Gastrocnemius medialis (tissue), 4 donors: ENCODE data around the gene AHRR. TPM values are rescaled to one million over a fixed set of nuclear protein-coding genes. Genes with fewer than 3 reads are reported as not detected.
A peak's percentile ranks its signal among the peaks of the same experiment; 100 is the strongest.

Experiments used
- ATAC-seq, 2 donors: fragments of 150-250 bp; one replicate each; pipeline ENCODE4 v1.9.1; 2016
- DNase-seq, 2 donors: peaks; one replicate each; pipeline ENCODE4 v3.0.0-alpha.2; 2019
- H3K27ac ChIP-seq, 4 donors: fragments of 200-600 bp; sonication (generic); 1 replicate in 1 of 4; 2 replicates in 3 of 4; pipeline ENCODE4 v1.5.1; 2016 to 2018; ENCODE audit warnings: mild to moderate bottlenecking in 2 of 4, moderate library complexity in 1 of 4
- H3K27me3 ChIP-seq, 3 donors: fragments of 200-600 bp; sonication (generic) in 2 of 3; 1 replicate in 1 of 3; 2 replicates in 2 of 3; pipeline versions ENCODE4 v1.5.1 to v1.6.0; 2016 to 2019; ENCODE audit warnings: mild to moderate bottlenecking in 1 of 3, moderate library complexity in 1 of 3
- H3K36me3 ChIP-seq, 2 donors: fragments of 200-600 bp; sonication (generic) in 1 of 2; one replicate each; pipeline ENCODE4 v1.5.1; 2017 to 2018
- H3K4me1 ChIP-seq, 2 donors: fragments of 200-600 bp; sonication (generic) in 1 of 2; one replicate each; pipeline ENCODE4 v1.5.1; 2016 to 2017; ENCODE audit warnings: mild to moderate bottlenecking in 2 of 2
- H3K4me3 ChIP-seq, 4 donors: fragments of 200-600 bp; sonication (generic) in 3 of 4; 1 replicate in 1 of 4; 2 replicates in 3 of 4; pipeline ENCODE4 v1.5.1; 2016 to 2019; ENCODE audit warnings: mild to moderate bottlenecking in 2 of 4
- H3K9me3 ChIP-seq, 3 donors: fragments of 200-600 bp; sonication (generic) in 2 of 3; 1 replicate in 1 of 3; 2 replicates in 2 of 3; pipeline ENCODE4 v1.5.1; 2016 to 2019
- CTCF ChIP-seq, 5 experiments: fragments of 450-650 bp in 3 of 5; fragments of 200-600 bp in 2 of 5; sonication (generic) in 2 of 5; IDR thresholded peaks in 4 of 5; conservative IDR thresholded peaks in 1 of 5; 1 replicate in 4 of 5; 2 replicates in 1 of 5; pipeline ENCODE4 v1.5.1; 2016 to 2019; ENCODE audit warnings: antibody characterized with exemption in 5 of 5, mild to moderate bottlenecking in 3 of 5, moderate library complexity in 3 of 5
- POLR2A ChIP-seq, 2 donors: fragments of 450-650 bp; IDR thresholded peaks; one replicate each; pipeline ENCODE4 v1.6.1; 2017; ENCODE audit warnings: antibody characterized with exemption in 2 of 2, mild to moderate bottlenecking in 2 of 2, moderate library complexity in 2 of 2
- in situ Hi-C, 4 donors: fragments of 200-750 bp; cut with MboI; loops; one replicate each; pipeline versions ENCODE4 v1.15.0 to v1.8.0; 2017; ENCODE audit warnings: low sequenced_read_pairs in 4 of 4
- intact Hi-C: fragments of 100-400 bp; cut with DNase I; formaldehyde crosslinking; loops from one replicate; pipeline ENCODE4 v1.15.1; 2023; ENCODE audit warnings: low total_unique reads
- total RNA-seq, 4 donors: library from RNA; depleted of rRNA; stranded (reverse); fragments of >200 nt; gene quantifications; one replicate each; pipeline versions ENCODE4 v1.1.0 to v1.2.3, GENCODE V29; 2016

The AHRR gene
- total RNA-seq, 4 donors from 2014 or later = 0.05 to 1.3 (median 0.18) TPM; not detected in 1

DNA sequence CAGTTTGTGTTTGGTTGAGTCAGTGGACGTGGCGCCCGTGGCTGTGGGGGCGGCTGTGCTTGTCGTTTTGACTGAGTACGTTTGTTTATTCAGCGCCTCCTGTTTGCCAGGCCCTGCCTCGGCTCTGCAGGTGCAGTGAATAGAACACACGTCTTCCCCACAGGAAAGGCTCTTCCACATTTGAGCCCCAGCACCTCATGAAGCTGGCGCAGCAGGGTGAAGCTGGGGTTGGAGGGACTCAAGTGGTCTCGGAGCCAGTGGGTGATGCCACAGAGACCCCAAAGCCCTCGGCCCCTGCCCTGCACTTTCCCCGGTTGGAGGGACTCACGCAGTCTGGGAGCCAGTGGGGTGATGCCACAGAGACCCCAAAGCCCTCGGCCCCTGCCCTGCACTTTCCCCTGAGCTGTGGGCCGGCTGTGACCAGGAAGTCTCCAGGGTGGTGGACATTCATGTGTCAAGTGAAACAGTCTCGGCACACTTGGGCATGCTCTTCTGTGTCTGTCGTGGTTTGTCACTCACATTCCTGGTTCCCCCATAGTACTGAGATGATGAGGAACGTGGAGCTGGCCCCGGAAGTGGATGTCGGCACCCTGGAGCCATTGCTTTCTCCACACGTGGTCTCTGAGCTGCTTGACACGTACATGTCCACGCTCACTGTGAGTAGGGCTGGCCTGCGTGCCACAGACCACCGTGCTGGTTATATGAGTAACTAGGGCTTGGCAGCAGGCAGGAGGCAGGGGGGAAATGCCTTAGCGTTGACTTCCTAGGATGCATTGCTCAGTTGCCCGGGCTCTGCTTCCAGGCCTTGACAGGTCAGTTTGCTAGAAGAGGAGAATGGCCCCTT lies 135.1 kb downstream of the AHRR start:
- H3K36me3 ChIP-seq = peaks cover 4 to 90% of the 10 kb centered on the region in 2 donors
- peak in 1 of 2 donors; percentile 7 for DNase-seq
- H3K9me3 ChIP-seq = peaks cover 0 to 9% (median 4%) of the 10 kb centered on the region in 3 donors
- H3K4me3 ChIP-seq = no peak overlapping the region
- in situ Hi-C loops (no loop called here), intact Hi-C loops (no loop called here)
- no peaks in the 10 kb centered on the region for H3K27me3 ChIP-seq
- ATAC-seq = no peak
- no peak for TF ChIP-seq POLR2A (IDR thresholded peaks at IDR 0.05)
- TF ChIP-seq CTCF (IDR thresholded peaks at IDR 0.05 in 4 of 5, conservative IDR thresholded peaks at IDR 0.05 in 1 of 5) = no peak
- H3K27ac ChIP-seq = no peak overlapping the region
- no peaks in the 10 kb centered on the region for H3K4me1 ChIP-seq

GRCh38 chr5:457195-457961 lies 135.9 kb downstream of the AHRR start:
- peaks cover 4 to 90% of the 10 kb centered on the region in 2 donors for H3K36me3 ChIP-seq
- intact Hi-C loops (no loop called here), in situ Hi-C loops (no loop called here)
- TF ChIP-seq POLR2A (IDR thresholded peaks at IDR 0.05) (no peak), CTCF (IDR thresholded peaks at IDR 0.05 in 4 of 5, conservative IDR thresholded peaks at IDR 0.05 in 1 of 5) (no peak)
- DNase-seq (peak in 1 of 2 donors; percentile 6), ATAC-seq (no peak)
- no peaks in the 10 kb centered on the region for H3K27me3 ChIP-seq
- peaks cover 0 to under 1% (median 0%) of the 10 kb centered on the region in 3 donors for H3K9me3 ChIP-seq
- H3K27ac ChIP-seq = no peak overlapping the region
- no peaks in the 10 kb centered on the region for H3K4me1 ChIP-seq
- no peak overlapping the region for H3K4me3 ChIP-seq

GRCh38 chr5:458547-459353 lies 137.2 kb downstream of the AHRR start:
- intact Hi-C loops (no loop called here), in situ Hi-C loops (no loop called here)
- Histone ChIP-seq H3K27ac (no peak overlapping the region), H3K4me3 (no peak overlapping the region), H3K27me3 (no peaks in the 10 kb centered on the region), H3K9me3 (no peaks in the 10 kb centered on the region), H3K4me1 (no peaks in the 10 kb centered on the region), H3K36me3 (peaks cover 0 to 90% of the 10 kb centered on the region in 2 donors)
- ATAC-seq (no peak), DNase-seq (peak in 1 of 2 donors; percentile 27)
- no peak for TF ChIP-seq POLR2A (IDR thresholded peaks at IDR 0.05)
- no peak for TF ChIP-seq CTCF (IDR thresholded peaks at IDR 0.05 in 4 of 5, conservative IDR thresholded peaks at IDR 0.05 in 1 of 5)

- no peaks in the 10 kb centered on the region for H3K27me3 ChIP-seq
- intact Hi-C loops (no loop called here), in situ Hi-C loops (no loop called here)
- TF ChIP-seq POLR2A (IDR thresholded peaks at IDR 0.05) (no peak), CTCF (IDR thresholded peaks at IDR 0.05 in 4 of 5, conservative IDR thresholded peaks at IDR 0.05 in 1 of 5) (no peak)
- peaks cover 0 to 92% of the 10 kb centered on the region in 2 donors for H3K36me3 ChIP-seq
- H3K4me3 ChIP-seq = no peak overlapping the region
- H3K4me1 ChIP-seq = no peaks in the 10 kb centered on the region
- DNase-seq (peak in 1 of 2 donors; percentile 3), ATAC-seq (no peak)
- H3K27ac ChIP-seq = no peak overlapping the region
- H3K9me3 ChIP-seq = no peaks in the 10 kb centered on the region
Observed at GRCh38 chr5:459562-460272, 138.2 kb downstream of the AHRR start.
